SU-DHL-6 (cell line): ENCODE measurements around the gene DTX1.

Experiments
- CTCF ChIP-seq: fragments of 200-600 bp; sonication (generic); IDR thresholded peaks from one replicate; pipeline ENCODE4 v1.5.1; 2017; ENCODE audit warnings: antibody characterized with exemption, mild to moderate bottlenecking, low read length, moderate library complexity; ENCODE audit not compliant: insufficient read depth, poor library complexity, severe bottlenecking
- EZH2phosphoT487 ChIP-seq: fragments of 200-600 bp; sonication (generic), shearing (Covaris generic); conservative IDR thresholded peaks from 2 replicates; pipeline ENCODE4 v1.6.1; 2018; ENCODE audit warnings: mild to moderate bottlenecking, antibody characterized with exemption, low read length, moderate library complexity, mixed read lengths

- TF ChIP-seq CTCF (no peak), EZH2phosphoT487 (no peak)
These were observed 12.6 kb downstream of the DTX1 start for GRCh38 chr12:113069149-113069548.
